Measurements from ENCODE around the gene TMEM207. TPM values are rescaled to one million over a fixed set of nuclear protein-coding genes. Genes with fewer than 3 reads are reported as not detected.

TMEM207 gene
- total RNA-seq, 1 experiment from 2014 or later: not detected

DNA sequence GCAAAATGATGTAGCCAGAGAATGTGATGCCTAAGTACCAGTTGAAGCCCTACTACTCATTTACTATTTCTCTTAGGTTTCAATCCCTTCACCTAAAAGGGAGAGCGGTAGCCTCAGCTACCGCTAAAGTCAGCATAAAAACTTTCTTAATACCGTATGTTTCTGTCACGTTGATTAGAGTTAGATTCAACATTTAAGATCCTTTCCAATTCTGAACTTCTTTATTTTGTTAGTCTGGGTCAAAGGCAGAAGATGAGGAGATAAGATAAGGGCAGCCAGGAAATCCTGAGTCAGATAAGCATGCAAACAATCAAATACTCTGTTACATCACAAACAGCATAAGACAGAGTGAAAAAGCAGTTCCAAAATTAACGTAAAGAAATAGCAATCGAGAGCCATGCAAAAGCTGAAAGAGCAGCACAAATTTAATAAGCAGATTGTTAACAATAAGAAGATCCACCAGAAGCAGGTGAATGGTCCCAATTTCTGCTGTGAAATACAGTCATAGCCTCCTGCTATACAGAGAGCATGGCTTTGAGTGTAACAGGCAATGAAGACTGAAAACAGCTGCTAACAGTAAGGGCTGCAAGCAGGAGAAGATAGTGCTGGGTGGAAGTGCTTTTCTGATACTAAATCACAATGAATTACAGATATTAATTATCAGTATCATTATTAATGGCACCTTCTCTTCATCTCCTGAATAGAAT, 3.0 kb downstream of the TMEM207 start:
- Histone ChIP-seq H2BK12ac (ENCODE audit: insufficient read length, low read depth, low read length) (no peak overlapping the region), H3K4ac (ENCODE audit: low read depth, low read length) (no peak overlapping the region), H4K5ac (ENCODE audit: insufficient read length, low read depth, low read length) (no peak overlapping the region), H2BK15ac (ENCODE audit: low read depth, low read length) (no peak overlapping the region), H2BK5ac (ENCODE audit: insufficient read length, low read length) (no peak overlapping the region), H3K4me1 (ENCODE audit: insufficient read depth, low read length) (no peaks in the 10 kb centered on the region), H2BK20ac (ENCODE audit: low read depth, low read length, poor library complexity, severe bottlenecking) (no peak overlapping the region), H3K23me2 (ENCODE audit: insufficient read length, low read depth, low read length, poor library complexity, severe bottlenecking) (no peaks in the 10 kb centered on the region), H3K23ac (ENCODE audit: insufficient read length, low read depth, low read length) (no peak overlapping the region), H3K27me3 (ENCODE audit: insufficient read depth, low read length) (no peaks in the 10 kb centered on the region), H3K9ac (ENCODE audit: extremely low read depth, insufficient read length, low read length) (no peak overlapping the region), H3K56ac (ENCODE audit: insufficient read length, low read depth, low read length) (no peak overlapping the region), H3K18ac (ENCODE audit: insufficient read length, low read depth, low read length) (no peak overlapping the region), H3K79me1 (ENCODE audit: insufficient read depth, low read depth, low read length, poor library complexity, severe bottlenecking) (no peaks in the 10 kb centered on the region), H2BK120ac (ENCODE audit: low read depth, low read length, poor library complexity, severe bottlenecking) (no peak overlapping the region), H3K4me2 (ENCODE audit: insufficient read depth, insufficient read length, low read length) (no peak overlapping the region), H2AK5ac (ENCODE audit: insufficient read length, low read length) (no peak overlapping the region), H4K20me1 (ENCODE audit: control insufficient read depth, insufficient read depth, insufficient read length) (no peaks in the 10 kb centered on the region), H3T11ph (ENCODE audit: low read length) (no peak overlapping the region), H3K79me2 (ENCODE audit: insufficient read depth, low read length) (no peaks in the 10 kb centered on the region), H4K8ac (replicated peaks; ENCODE audit: insufficient read length, low read depth, low read length) (no peak overlapping the region), H3K14ac (ENCODE audit: insufficient read depth, low read length) (no peak overlapping the region), H3K9me3 (ENCODE audit: control insufficient read depth, low read depth, low read length) (no peaks in the 10 kb centered on the region), H2AFZ (ENCODE audit: low read length) (no peak overlapping the region), H3K27ac (ENCODE audit: insufficient read length, low read depth, low read length) (no peak overlapping the region), H4K91ac (ENCODE audit: insufficient read length, low read depth, low read length) (no peak overlapping the region)
- Mint-ChIP-seq H3K27ac (no peak overlapping the region), H3K9me3 (no peaks in the 10 kb centered on the region), H3K4me3 (no peak overlapping the region), H3K36me3 (ENCODE audit: insufficient read depth in 1 of 3, low read depth in 3 of 3) (no peaks in the 10 kb centered on the region), H3K27me3 (ENCODE audit: low read depth) (no peaks in the 10 kb centered on the region), H3K4me1 (no peaks in the 10 kb centered on the region)
- no CpG with 5 or more reads among the region's 6 CpGs for WGBS (ENCODE audit: extremely low coverage, insufficient read length, low lambda C conversion rate)
- DNase-seq: no peak
- TF ChIP-seq, protein P1, sequence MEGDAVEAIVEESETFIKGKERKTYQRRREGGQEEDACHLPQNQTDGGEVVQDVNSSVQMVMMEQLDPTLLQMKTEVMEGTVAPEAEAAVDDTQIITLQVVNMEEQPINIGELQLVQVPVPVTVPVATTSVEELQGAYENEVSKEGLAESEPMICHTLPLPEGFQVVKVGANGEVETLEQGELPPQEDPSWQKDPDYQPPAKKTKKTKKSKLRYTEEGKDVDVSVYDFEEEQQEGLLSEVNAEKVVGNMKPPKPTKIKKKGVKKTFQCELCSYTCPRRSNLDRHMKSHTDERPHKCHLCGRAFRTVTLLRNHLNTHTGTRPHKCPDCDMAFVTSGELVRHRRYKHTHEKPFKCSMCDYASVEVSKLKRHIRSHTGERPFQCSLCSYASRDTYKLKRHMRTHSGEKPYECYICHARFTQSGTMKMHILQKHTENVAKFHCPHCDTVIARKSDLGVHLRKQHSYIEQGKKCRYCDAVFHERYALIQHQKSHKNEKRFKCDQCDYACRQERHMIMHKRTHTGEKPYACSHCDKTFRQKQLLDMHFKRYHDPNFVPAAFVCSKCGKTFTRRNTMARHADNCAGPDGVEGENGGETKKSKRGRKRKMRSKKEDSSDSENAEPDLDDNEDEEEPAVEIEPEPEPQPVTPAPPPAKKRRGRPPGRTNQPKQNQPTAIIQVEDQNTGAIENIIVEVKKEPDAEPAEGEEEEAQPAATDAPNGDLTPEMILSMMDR (conservative IDR thresholded peaks at IDR 0.05): no peak
